ENCODE results near the gene TSHR.

- TF ChIP-seq CTCF (IDR thresholded peaks at IDR 0.05) (no peak), POLR2AphosphoS5 (IDR thresholded peaks at IDR 0.05) (no peak)
Measured at GRCh38 chr14:81144824-81145603, 189.6 kb downstream of the TSHR start.

Measured in sigmoid colon (tissue), 4 donors.